GM18520 (cell line): Measurements from ENCODE around the gene PSME2.
A peak's percentile ranks its signal among the peaks of the same experiment; 100 is the strongest.

Experiments used
- ATAC-seq: cut with Tn5 transposase; IDR thresholded peaks from one replicate; pipeline ENCODE4 v1.9.1; 2021; ENCODE audit not compliant: unreplicated experiment

PSME2 gene

DNA sequence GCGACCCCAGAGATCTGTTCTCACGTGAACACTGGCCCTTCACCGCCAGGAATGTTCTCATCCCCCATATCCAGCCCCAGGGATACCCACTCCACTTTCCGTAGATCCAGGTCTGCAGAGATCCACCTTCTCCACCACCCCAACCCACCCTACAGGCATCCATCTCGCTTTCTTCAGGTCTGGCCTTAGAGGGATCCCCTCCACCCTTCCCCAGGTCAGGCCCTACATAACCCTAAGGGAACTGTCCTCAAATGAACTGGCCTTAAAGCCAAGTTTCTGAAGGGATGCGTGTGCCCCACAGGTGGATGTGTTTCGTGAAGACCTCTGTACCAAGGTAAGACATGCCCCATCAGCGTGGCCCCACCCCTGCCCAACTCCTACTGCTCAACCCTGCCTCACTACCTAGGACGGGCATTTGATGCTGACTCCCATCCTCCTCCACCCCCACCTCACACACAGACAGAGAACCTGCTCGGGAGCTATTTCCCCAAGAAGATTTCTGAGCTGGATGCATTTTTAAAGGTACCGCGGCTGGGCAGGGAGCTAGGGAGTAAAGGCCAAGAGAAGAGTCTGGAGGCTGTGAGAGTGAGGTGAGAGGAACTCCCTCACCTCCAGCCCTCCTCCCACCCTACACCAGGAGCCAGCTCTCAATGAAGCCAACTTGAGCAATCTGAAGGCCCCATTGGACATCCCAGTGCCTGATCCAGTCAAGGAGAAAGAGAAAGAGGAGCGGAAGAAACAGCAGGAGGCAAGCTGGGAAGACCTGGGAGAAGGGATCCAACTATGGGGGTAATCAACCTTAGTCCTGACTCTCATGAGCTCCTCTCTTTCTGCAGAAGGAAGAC, 9.5 kb downstream of the PSME2 start:
- no peak for ATAC-seq

DNA sequence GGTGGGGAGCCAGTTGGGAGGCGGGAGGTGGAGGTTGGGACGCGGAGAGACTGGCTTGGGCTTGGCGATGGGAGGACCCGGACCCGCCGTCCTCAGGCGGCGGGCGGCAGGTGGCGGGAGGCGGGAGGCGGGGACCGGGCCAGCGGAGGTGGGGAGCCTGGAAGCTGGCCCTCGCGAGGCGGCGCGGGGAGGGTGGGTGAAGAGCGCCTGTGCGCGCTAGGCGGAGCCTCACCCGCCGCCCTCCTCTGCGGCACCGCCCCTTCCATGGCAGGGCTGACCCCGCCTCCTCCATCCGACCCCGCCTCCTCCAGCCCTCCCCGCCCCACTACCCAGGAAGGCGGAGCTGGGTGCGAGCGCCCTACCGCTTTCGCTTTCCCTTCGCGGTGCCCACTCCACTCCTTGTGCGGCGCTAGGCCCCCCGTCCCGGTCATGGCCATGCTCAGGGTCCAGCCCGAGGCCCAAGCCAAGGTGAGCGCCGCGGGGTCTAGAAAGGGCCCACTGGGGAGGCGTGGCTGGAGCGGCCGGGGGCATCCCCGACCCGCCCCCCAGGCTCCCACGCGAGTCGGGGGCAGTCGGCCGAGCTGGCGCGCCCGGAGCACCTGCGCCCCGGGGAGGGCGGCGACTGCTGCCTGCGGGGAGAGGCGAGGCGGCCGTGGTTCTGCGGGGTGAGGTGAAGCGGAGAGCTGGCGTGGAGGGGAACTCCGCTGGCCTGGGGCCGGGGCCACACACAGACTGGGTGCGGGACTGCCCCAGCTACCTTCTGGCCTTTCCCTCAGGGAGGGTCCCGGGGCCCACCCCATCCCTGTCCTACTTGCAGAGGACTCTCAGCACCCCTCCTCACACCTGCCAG, 10.4 kb downstream of the PSME2 start, which contains the start of gene PSME1:
PSME1 (plus strand) TSS at position 361 of the 850 bp plus-strand sequence; CDS start at position 430, 69 bp downstream.
- ATAC-seq, result peak; percentile 65

DNA sequence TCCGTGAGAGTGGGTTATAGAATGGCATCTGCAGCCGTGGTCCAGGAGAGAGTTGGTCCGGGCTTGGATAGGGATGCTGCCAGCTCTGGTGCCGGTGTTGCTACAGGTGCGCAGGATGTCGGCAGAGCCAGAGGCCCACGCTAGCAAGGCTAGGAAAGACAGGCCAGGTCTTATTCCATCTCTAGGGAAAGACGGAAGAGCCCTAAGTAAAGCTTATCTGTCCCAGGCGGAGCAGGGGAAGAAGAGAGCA, 10.9 kb downstream of the PSME2 start:
- ATAC-seq, result no peak

DNA sequence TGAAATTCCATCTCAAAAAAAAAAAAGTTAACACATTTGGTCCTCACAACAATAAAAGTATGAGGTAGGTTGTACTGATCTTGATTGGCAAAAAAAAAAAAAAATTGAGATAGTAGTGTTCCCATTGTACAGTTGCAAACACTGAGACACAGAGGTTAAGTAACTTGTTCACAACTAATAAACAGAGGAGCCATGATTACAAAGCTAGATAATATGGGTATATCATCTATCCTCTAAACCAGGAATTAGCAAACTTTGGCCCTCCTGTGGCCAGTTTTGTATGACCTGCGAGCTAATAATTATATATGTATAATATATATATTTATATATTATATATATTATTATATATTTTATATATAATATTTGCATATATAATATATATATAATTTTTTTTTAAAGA, 12.7 kb downstream of the PSME2 start:
- ATAC-seq, result no peak

DNA sequence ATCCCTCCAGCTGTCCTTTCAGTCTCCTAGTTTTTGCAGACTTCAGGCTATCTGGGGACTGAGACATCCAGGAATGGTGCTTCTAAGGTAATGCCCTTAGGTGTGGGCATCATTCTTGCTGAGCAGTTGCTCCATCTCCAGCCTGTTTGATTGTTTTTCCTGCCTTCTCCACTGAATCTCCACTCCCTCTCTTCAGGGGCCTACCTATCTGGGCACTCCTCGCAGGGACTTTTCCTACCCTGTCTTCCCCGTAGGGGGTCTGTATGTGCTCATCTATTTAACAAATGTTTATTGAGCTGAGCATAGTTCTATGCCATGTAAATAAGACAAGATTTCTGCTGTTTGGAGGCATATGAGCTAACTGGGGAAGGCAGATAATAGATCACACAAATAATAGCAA, 13.4 kb downstream of the PSME2 start:
- ATAC-seq, result no peak

DNA sequence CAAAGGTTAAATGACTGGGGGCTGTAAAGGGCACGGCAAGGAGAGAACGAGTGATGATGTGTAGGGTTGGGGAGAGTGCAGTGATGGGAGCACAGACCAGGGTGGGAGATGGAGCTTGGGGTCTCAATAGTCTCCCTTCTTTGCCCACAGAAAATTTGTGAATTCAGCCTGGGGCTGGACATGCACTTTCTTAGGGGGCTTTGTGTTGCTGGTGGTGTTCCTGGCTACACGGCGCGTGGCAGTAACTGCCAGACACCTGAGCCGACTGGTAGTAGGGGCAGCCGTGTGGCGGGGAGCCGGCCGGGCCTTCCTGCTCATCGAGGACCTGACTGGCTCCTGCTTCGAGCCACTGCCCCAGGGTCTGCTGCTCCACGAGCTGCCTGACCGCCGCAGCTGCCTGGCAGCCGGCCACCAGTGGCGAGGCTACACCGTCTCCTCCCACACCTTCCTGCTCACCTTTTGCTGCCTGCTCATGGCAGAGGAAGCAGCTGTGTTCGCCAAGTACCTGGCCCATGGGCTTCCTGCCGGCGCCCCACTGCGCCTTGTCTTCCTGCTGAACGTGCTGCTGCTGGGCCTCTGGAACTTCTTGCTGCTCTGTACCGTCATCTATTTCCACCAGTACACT, 14.2 kb downstream of the PSME2 start:
- no peak for ATAC-seq

DNA sequence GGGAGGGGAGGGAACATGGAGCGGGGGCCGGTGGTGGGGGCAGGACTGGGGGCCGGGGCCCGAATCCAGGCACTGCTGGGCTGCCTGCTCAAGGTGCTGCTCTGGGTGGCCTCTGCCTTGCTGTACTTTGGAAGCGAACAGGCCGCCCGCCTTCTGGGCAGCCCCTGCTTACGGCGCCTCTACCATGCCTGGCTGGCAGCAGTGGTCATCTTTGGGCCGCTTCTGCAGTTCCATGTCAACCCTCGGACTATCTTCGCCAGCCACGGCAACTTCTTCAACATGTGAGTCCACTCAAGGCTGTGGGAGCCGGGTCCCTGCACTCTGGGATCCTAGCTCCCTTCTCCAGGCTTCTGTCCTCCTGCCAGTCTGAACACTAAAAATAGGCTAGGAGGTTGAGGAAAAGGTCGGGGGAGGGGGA, 14.9 kb downstream of the PSME2 start:
- no peak for ATAC-seq

DNA sequence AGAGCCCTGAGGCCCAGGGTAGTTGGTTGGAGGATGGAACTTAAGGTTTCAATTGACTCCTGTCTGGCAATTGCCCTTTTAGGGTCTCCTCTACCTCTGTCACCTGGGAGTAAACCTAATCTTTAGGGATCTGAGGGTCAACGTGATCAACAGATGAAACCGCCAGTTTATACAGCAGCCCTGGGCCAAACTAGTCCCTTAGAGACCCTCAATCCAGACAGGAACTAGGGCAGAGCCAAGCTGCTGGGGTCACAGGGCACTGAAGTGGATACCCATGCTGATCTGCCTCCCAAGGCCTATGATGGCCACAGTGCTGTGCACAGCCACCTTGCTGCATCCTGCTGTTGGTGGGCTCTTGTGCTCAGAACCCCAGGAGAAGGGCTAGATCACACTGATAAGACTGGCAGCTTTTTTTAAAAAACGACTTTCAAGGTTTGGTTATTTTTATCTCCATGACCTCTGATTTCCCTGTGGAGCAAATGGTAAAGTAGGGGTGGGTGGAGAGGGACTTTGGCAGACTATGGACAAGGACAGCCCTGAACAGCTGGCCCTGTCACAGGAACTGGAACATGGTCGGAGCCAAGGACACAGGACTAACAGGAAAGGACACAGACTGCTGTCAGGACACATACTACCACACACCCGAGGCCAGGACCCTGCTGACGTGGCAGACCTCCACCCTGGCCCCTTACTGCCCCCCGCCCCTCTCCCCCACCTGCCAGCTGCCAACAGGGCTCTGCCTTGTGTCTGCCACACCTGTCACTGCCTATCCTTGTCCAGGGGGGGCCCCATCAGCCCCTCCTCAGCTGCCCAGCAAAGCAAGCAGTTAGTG, 15.5 kb downstream of the PSME2 start:
- no peak for ATAC-seq

DNA sequence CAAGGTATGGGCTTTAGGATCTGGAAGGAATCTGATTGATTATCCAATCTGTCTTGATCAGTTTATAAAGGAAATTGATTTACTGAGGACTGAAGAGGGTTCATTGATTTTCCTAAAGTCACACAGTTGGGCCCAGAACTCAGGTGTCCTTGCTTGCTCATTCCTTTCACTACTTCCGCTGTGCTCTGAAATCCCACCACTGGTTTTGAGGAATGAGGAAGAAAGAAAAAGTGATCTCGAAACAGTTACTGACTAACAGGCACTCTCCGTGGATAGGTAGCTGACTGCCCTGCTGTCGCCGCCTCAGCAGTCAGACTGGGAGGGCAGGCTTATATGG, 16.1 kb downstream of the PSME2 start, which contains the start of gene FITM1:
FITM1 (plus strand) TSS at position 280 of the 337 bp plus-strand sequence. CDS start 905 bp downstream, outside the sequence.
- no peak for ATAC-seq

DNA sequence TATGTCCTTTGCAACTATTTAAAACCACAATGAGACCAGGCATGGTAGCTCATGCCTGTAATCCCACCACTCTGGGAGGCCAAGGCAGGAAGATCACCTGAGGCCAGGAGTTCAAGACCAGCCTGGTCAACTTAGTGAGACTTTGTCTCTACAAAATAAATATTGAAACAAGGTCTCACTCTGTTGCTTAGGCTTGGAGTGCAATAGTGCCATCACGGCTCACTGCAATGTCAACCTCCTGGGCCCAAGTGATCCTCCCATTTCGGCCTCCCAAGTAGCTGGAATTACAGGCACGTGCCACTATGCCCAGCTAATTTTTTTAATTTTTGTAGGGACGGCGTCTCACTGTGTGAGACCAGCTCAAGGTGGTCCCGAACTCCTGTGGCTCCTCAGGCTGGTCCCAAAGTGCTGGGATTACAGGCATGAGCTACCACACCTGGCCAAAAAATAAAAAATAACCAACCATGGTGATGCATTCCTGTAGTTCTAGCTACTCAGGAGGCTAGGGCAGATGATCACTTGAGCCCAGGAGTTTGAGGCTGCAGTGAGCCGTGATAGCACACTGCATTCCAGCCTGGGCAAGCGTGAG, 16.9 kb downstream of the PSME2 start:
- ATAC-seq, result no peak

DNA sequence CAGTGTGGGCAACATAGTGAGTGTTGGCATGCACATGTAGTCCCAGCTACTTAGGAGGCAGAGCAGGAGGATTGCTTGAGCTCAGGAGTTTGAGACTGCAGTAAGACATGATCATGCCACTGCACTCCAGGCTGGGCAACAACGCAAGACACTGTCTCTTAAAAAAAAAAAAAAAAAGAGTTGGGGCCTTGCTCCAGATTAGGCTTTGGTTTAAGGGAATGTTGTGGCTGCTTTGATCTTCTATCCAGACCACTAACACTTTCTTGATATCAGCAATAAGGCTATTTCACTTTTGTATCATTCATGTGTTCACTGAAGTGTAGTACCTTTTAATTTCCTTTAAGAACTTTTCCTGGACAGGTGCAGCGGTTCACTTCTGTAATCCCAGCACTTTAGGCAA, 18.7 kb downstream of the PSME2 start:
- ATAC-seq, result no peak

DNA sequence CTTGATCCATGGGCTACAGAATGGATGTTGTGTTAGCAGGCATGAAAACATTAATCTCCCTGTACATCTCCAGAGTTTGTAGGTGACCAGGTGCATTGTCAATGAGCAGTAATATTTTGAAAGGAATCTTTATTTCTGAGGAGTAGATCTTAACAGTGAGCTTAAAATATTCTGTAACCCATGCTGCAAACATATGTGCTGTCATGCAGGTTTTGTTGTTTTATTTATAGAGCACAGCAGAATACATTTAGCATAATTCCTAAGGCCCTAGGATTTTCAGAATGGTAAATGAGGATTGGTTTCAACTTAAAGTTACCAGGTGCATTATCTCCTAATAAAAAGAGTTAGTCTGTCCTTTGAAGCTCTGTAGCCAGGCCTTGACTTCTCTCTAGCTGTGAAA, 19.5 kb downstream of the PSME2 start:
- no peak for ATAC-seq

DNA sequence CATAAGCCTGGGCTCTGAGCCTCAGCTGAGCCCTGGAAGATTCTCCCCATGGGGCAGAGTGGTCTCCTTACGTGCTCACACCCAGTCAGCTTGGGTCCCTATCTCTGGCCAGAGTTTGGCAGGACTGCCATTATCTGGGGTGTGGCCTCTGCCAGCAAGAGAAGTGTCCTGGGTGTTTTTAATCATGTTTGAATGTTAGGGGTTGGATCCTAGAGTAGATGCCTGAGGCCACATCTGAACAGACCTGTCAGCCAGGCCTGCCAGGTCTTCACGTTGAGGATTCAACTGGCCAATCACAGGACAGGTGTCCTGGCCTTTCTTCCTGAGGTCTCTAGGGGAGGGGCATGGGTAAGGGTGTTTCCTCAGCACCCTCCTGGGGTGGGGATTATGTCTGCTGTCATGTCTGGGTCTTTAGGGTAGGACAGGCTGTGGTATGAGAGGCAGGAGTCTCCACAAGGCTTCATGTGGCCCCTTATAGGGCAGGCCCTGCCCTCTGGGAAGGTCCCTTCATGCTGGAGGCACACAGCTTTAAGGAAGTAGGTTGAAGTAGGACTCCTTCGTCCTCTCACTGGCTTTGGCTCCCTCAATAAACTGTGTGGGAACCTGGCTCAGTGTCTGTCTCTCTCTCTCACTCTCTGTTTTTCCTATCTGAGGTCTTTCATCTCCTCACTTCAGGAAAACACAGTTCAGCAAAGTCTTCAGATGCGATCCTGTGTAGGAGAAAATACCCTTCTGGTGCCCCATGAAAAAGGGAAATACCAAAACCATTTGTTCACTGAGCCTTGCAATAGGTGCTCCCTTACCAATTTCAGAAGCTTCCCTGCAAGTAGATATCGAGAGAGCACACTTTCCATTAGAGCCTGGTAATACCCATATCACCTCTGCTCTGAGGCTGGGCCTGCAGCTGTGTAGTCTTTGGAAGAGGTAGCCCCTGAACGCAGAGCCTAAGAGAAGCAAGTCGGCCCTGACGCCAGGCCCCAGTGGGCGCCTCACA, 22.7 kb downstream of the PSME2 start:
- peak; percentile 47 for ATAC-seq

DNA sequence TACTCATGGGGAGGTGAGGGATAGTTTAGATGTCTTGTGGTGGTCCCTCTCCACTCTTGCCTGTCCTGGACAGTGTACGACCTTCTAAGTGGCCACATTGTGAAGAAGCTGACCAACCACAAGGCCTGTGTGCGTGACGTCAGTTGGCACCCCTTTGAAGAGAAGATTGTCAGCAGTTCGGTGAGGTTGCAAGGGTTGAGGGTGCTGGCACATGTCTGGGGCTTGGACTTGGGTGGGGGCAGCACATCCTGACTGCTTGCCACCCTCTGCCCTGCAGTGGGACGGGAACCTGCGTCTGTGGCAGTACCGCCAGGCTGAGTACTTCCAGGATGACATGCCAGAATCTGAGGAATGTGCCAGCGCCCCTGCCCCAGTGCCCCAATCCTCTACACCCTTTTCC, 23.5 kb downstream of the PSME2 start:
- ATAC-seq, result no peak

DNA sequence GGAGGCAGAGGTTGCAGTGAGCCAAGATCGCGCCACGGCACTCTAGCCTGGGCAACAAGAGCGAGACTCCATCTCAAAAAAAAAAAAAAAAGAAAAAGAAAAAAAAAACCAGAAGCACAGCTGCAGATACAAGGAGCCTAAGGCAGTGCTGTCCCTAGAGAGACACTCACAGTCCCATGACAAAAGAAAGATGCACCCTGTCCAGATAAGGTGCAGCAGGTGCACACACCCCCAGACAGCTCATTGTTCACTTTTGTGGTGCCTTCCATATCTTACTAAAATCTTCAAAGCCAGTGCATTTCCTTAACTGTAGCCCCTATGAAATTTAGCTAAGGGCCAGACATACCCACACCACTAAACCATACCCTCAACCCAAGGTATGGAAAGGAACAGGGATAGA, 24.0 kb downstream of the PSME2 start:
- no peak for ATAC-seq

DNA sequence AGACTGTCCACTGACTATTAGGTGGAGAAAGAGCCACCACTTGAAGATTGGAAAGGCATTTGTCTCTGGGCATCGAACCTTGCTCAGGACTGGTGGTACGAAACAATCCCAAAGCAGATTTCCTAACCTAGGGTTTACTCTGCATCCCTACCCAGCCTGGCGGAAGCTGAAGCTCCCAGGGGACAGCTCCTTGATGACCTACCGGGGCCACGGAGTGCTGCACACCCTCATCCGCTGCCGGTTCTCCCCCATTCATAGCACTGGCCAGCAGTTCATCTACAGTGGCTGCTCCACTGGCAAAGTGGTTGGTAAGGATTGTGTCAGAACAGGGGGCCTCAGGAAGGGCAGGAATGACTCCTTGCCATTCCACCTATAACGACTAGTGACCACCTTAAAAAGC, 25.2 kb downstream of the PSME2 start:
- no peak for ATAC-seq

DNA sequence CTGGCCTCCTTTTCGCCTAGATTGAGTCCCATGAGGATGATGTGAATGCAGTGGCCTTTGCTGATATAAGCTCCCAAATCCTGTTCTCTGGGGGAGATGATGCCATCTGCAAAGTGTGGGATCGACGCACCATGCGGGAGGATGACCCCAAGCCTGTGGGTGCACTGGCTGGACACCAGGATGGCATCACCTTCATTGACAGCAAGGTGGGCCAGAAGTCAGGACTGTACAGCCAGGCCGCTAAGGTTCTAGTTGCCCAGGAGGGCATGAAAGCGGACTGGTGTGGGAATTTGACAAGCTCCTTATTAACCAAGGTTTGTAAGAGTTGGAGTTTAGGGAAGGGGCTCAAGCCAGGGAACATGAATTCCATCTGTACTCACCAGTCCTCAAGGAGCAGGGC, 26.7 kb downstream of the PSME2 start:
- no peak for ATAC-seq

DNA sequence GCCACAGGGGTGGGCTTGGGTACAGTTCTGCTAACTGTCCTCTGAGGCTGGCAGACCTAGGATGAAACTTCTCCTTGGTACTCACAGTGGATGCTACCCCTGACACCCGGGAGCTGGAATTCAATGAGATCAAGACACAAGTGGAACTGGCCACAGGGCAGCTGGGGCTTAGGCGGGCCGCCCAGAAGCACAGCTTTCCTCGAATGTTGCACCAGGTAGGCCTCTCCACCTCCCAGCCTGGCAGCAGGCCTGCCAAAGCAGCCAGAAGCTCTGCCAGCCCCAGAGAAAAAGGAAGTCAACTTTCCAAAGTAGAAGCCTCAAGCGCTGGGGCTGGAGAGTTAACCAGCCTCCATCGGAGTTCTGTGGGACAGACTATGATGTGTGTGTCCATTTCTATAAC, 29.2 kb downstream of the PSME2 start:
- no peak for ATAC-seq

DNA sequence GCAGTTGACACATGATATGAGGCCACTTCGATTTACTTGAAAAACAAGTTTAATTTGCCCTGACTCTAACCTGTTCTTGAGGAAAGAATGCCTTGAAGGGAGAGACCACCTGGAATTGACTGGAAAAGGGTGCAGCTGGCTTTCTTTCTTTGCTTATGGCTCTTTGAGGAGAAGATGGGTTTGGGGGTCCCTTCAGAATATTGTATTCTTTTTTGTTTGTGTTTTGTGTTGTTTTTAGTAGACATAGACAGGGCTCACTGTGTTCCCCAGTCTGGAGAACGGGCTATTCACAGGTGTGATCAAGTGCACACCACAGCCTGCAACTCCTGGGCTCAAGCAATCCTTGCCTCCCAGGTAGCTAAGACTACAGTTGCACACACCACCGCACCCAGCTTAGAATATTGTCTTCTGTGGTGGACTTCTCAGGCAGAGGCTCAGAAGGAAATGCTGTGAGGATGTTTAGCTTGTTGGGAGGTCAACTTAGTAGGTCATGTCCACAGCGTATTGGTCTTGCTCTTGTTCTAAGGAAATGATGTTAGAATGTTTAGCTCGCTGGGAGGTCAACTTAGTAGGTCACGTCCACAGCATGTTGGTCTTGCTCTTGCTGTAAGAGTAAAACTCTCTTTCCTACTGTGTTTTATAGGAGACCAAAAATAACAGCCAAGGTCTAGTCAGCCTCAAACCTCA, 30.1 kb downstream of the PSME2 start:
- ATAC-seq, result no peak
